ENCODE data around the gene CATSPER1. TPM values are rescaled to one million over a fixed set of nuclear protein-coding genes. Genes with fewer than 3 reads are reported as not detected.

Gene CATSPER1
- total and polyA plus RNA-seq, 2 experiments from 2014 or later, result not detected

GRCh38 chr11:66042227-66042995 lies 16.1 kb upstream of the CATSPER1 start:
- Histone ChIP-seq H3K36me3 (no peaks in the 10 kb centered on the region), H3K4me1 (ENCODE audit: low read depth) (no peaks in the 10 kb centered on the region), H3K27me3 (no peaks in the 10 kb centered on the region), H3K9me3 (ENCODE audit: low read depth) (no peaks in the 10 kb centered on the region), H3K27ac (no peak overlapping the region), H3K4me3 (no peak overlapping the region)
- no peak for DNase-seq (ENCODE audit: low read depth in 1 of 2, low spot score in 1 of 2)
- no peak for TF ChIP-seq CTCF (IDR thresholded peaks at IDR 0.05; ENCODE audit: low read depth, low read length)

GRCh38 chr11:66039765-66040164 lies 13.5 kb upstream of the CATSPER1 start:
- Histone ChIP-seq H3K4me3 (no peak overlapping the region), H3K9me3 (ENCODE audit: low read depth) (no peaks in the 10 kb centered on the region), H3K27me3 (no peaks in the 10 kb centered on the region), H3K36me3 (no peaks in the 10 kb centered on the region), H3K4me1 (ENCODE audit: low read depth) (no peaks in the 10 kb centered on the region), H3K27ac (no peak overlapping the region)
- no peak for DNase-seq (ENCODE audit: low read depth in 1 of 2, low spot score in 1 of 2)
- TF ChIP-seq CTCF (IDR thresholded peaks at IDR 0.05; ENCODE audit: low read depth, low read length), result no peak

- no peaks in the 10 kb centered on the region for H3K9me3 ChIP-seq (ENCODE audit: low read depth)
- H3K27ac ChIP-seq, result no peak overlapping the region
- H3K27me3 ChIP-seq, result no peaks in the 10 kb centered on the region
- TF ChIP-seq CTCF (IDR thresholded peaks at IDR 0.05; ENCODE audit: low read depth, low read length), result no peak
- no peaks in the 10 kb centered on the region for H3K36me3 ChIP-seq
- H3K4me3 ChIP-seq, result no peak overlapping the region
- no peaks in the 10 kb centered on the region for H3K4me1 ChIP-seq (ENCODE audit: low read depth)
- no peak for DNase-seq (ENCODE audit: low read depth in 1 of 2, low spot score in 1 of 2)
Measured at GRCh38 chr11:66037327-66037726, 11.0 kb upstream of the CATSPER1 start.

GRCh38 chr11:66036334-66036710 lies 10.0 kb upstream of the CATSPER1 start:
- Histone ChIP-seq H3K27ac (no peak overlapping the region), H3K4me3 (no peak overlapping the region), H3K27me3 (no peaks in the 10 kb centered on the region), H3K4me1 (ENCODE audit: low read depth) (no peaks in the 10 kb centered on the region), H3K9me3 (ENCODE audit: low read depth) (no peaks in the 10 kb centered on the region), H3K36me3 (no peaks in the 10 kb centered on the region)
- no peak for DNase-seq (ENCODE audit: low read depth in 1 of 2, low spot score in 1 of 2)
- TF ChIP-seq CTCF (IDR thresholded peaks at IDR 0.05; ENCODE audit: low read depth, low read length), result no peak

GRCh38 chr11:66035653-66036333 lies 9.5 kb upstream of the CATSPER1 start:
- no peak overlapping the region for H3K27ac ChIP-seq
- no peaks in the 10 kb centered on the region for H3K4me1 ChIP-seq (ENCODE audit: low read depth)
- H3K9me3 ChIP-seq (ENCODE audit: low read depth), result no peaks in the 10 kb centered on the region
- no peaks in the 10 kb centered on the region for H3K27me3 ChIP-seq
- H3K4me3 ChIP-seq, result no peak overlapping the region
- no peak for TF ChIP-seq CTCF (IDR thresholded peaks at IDR 0.05; ENCODE audit: low read depth, low read length)
- DNase-seq (ENCODE audit: low read depth in 1 of 2, low spot score in 1 of 2), result no peak
- H3K36me3 ChIP-seq, result no peaks in the 10 kb centered on the region
